Nephron progenitor cell (in vitro differentiated cells): ENCODE measurements around the gene WDR62.
A peak's percentile ranks its signal among the peaks of the same experiment; 100 is the strongest.
"Not testable (repeated sequence)": the region's sequence is repeated elsewhere in the genome, so short reads cannot be mapped to it uniquely, and the experiment has no call there.

Experiments used
- DNase-seq: peaks from one replicate; pipeline ENCODE4 v3.0.0; 2021
- H3K27ac Mint-ChIP-seq: 2 replicates; pipeline ENCODE4 v1.8.0; 2021; ENCODE audit warnings: mild to moderate bottlenecking, moderate library complexity, mixed read lengths
- H3K27me3 Mint-ChIP-seq: 2 replicates; pipeline ENCODE4 v1.8.0; 2021; ENCODE audit warnings: mild to moderate bottlenecking, low read depth, mixed read lengths; ENCODE audit not compliant: poor library complexity
- H3K36me3 Mint-ChIP-seq: 2 replicates; pipeline ENCODE4 v1.8.0; 2021; ENCODE audit warnings: low read depth, mixed read lengths
- H3K4me1 Mint-ChIP-seq: 2 replicates; pipeline ENCODE4 v1.8.0; 2021; ENCODE audit warnings: mixed read lengths
- H3K4me3 Mint-ChIP-seq: 2 replicates; pipeline ENCODE4 v1.8.0; 2021; ENCODE audit warnings: mild to moderate bottlenecking, moderate library complexity, mixed read lengths
- H3K9me3 Mint-ChIP-seq: 2 replicates; pipeline ENCODE4 v1.8.0; 2021; ENCODE audit warnings: mild to moderate bottlenecking, moderate library complexity, mixed read lengths
- TF ChIP-seq, protein P1 (sequence below): fragments of 200-600 bp; sonication (generic); IDR thresholded peaks from 2 replicates; pipeline ENCODE4 v1.5.0; 2021; ENCODE audit warnings: antibody characterized with exemption

The WDR62 gene

DNA sequence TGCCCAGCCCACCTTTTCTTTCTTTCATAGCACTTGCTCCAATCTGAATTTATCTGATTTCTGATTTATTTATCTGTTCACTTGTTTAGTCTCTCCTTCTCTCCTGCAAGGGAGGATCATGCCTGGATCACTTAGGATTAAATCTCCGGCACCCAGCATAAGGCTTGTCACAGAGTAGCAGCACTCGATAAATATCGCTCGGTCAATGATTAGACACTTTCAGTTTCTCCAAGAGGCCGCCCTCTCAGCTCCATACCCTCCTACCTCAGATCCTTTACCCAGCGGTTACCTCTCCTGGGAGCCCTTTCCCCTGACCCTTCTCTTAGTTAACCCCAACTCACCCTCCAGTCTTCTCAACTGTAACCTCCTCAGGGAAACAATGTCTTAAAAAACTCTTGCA is 23.4 kb upstream of the WDR62 start:
- DNase-seq: no peak
- Mint-ChIP-seq H3K4me1 (peaks cover 42% of the 10 kb centered on the region), H3K9me3 (no peaks in the 10 kb centered on the region), H3K27ac (peak overlapping the region; percentile 28), H3K4me3 (peak overlapping the region; percentile 88), H3K27me3 (no peaks in the 10 kb centered on the region), H3K36me3 (peaks cover 33% of the 10 kb centered on the region)
- TF ChIP-seq, protein P1, sequence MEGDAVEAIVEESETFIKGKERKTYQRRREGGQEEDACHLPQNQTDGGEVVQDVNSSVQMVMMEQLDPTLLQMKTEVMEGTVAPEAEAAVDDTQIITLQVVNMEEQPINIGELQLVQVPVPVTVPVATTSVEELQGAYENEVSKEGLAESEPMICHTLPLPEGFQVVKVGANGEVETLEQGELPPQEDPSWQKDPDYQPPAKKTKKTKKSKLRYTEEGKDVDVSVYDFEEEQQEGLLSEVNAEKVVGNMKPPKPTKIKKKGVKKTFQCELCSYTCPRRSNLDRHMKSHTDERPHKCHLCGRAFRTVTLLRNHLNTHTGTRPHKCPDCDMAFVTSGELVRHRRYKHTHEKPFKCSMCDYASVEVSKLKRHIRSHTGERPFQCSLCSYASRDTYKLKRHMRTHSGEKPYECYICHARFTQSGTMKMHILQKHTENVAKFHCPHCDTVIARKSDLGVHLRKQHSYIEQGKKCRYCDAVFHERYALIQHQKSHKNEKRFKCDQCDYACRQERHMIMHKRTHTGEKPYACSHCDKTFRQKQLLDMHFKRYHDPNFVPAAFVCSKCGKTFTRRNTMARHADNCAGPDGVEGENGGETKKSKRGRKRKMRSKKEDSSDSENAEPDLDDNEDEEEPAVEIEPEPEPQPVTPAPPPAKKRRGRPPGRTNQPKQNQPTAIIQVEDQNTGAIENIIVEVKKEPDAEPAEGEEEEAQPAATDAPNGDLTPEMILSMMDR: no peak

DNA sequence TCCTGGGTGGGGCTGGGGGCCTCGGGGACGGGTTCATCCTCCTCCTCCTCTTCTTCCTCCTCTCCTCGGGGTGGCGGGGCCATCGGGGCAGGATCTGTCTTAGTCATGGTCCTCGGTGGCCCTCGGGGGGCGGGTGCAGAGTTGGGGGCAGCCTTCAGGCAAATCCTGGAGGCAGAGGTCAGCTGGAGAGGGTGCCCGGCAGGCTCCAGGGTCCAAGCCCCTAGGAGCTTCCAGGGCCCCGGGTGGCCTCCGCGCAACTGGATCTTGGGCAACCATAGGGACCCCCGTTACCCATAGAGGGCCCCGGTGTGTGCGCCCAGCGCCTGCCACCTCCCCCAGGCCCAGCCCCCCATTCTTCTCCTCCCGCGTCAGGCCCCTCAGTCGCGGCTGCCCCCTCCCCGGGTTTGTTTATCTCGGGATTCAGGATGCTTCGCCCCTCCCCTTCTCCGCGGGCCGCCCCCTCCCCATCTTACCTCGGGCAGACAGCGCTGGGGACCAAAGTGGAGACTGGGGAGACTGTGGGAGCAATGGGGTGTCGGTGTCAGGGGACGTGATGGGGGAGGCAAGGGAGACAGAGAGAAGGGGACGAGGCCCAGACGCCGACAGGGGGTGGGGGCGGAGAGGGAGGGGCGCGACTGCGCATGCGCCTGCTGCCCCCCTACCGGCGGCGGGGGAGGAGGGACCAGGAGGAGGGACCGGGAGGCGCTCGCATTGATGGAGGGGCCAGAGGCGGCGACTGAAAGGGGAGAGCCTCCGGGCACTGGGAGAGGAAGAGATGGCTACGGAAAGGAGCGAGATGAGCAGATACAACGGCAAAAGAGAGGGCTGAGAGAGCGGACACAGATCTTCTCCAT is 22.2 kb upstream of the WDR62 start, which contains the start of gene CLIP3:
TSS of gene CLIP3 (minus strand) at position 623 of the 854 bp plus-strand sequence. CDS start at position 107, 516 bp downstream.
- Mint-ChIP-seq H3K36me3 (peaks cover 31% of the 10 kb centered on the region), H3K27me3 (no peaks in the 10 kb centered on the region), H3K27ac (no peak within 1 kb of the TSS), H3K4me1 (peaks cover 48% of the 10 kb centered on the region), H3K9me3 (no peaks in the 10 kb centered on the region), H3K4me3 (peak within 1 kb of the TSS; percentile 88)
- TF ChIP-seq, protein P1: no peak
- DNase-seq: peak; percentile 85

DNA sequence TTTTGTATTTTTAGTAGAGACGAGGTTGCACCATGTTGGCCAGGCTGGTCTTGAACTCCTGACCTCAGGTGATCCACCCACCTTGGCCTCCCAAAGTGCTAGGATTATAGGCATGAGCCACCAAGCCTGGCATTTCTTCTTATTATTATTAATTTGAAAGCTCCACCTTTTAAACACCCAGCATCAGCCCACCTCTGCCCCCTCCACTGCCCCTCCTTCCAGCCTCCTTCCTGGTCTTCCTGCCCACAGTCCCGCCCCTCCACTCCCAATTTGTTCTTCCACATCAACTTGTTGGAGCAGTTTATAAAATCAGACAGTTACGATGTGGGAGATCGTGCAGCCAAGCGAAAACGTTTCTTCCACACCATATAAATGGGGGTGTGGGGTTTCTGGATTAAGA is 14.2 kb upstream of the WDR62 start:
- H3K4me3 Mint-ChIP-seq: no peak overlapping the region
- no peaks in the 10 kb centered on the region for H3K9me3 Mint-ChIP-seq
- H3K27me3 Mint-ChIP-seq: peaks cover 3% of the 10 kb centered on the region
- no peak for DNase-seq
- H3K36me3 Mint-ChIP-seq: peaks cover 14% of the 10 kb centered on the region
- peaks cover 33% of the 10 kb centered on the region for H3K4me1 Mint-ChIP-seq
- H3K27ac Mint-ChIP-seq: peak overlapping the region; percentile 86
- TF ChIP-seq, protein P1: no peak

DNA sequence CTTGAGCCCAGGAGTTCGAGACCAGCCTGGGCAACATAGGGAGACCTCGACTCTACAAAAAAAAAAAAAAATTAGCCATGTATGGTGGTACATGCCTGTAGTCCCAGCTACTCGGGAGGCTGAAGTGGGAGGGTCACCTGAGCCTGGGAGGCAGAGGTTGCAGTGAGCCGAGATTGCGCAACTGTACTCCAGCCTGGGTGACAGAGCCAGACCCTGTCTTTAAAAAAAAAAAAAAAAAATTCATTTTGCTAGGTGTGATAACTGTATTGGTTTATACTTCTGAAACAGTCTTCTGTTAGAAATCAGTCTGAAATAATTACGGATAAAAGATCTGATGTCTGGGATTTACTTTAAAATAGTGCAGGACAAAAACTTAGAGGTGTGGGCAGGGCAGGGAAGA is 13.6 kb upstream of the WDR62 start:
- H3K9me3 Mint-ChIP-seq, DNase-seq, H3K27ac Mint-ChIP-seq, H3K4me3 Mint-ChIP-seq, H3K27me3 Mint-ChIP-seq: not testable (repeated sequence)
- H3K36me3 Mint-ChIP-seq: peaks cover 20% of the 10 kb centered on the region
- peaks cover 27% of the 10 kb centered on the region for H3K4me1 Mint-ChIP-seq

DNA sequence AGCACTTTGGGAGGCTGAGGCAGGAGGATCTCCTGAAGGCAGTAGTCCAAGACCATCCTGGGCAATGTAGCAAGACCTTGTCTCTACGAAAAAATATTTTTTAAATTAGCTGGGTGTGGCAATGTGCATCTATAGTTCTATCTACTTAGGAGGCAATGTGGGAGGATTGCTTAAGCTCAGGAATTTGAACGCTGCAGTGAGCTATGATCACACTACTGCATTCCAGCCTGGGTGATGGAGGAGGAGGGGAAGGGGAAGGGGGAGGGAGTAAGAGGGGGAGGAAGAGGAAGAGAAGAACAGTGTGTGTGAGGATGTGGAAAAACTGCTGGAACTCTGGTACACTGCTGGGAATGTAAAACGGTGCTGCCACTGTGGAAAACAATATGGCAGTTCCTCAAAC is 12.9 kb upstream of the WDR62 start:
- TF ChIP-seq, protein P1: no peak
- Mint-ChIP-seq H3K27me3 (peaks cover 3% of the 10 kb centered on the region), H3K4me1 (peaks cover 27% of the 10 kb centered on the region), H3K9me3 (no peaks in the 10 kb centered on the region), H3K27ac (peak overlapping the region; percentile 42), H3K36me3 (peaks cover 27% of the 10 kb centered on the region), H3K4me3 (no peak overlapping the region)
- DNase-seq: no peak

DNA sequence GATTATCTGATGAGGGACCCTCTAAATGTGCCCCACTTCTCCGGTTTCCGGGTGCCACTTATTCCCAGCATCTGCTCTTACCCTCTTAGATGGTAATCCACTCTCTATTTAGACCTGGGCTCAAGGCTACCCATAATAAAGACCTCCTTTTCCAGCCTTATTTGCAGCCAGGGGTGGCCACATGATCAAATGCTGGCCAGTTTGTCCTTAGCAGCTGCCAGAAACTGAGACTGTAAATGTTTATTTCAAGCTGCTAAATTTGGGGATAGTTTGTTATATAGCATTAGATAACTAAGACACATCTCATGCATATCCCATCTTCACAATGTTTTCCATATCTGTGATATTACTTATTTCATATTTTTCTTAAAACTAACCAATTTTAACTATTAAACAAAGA is 10.7 kb upstream of the WDR62 start:
- Mint-ChIP-seq H3K27me3 (peaks cover 6% of the 10 kb centered on the region), H3K36me3 (peaks cover 21% of the 10 kb centered on the region), H3K4me3 (no peak overlapping the region), H3K9me3 (no peaks in the 10 kb centered on the region), H3K4me1 (peaks cover 21% of the 10 kb centered on the region), H3K27ac (no peak overlapping the region)
- no peak for DNase-seq
- TF ChIP-seq, protein P1: no peak
